ENCODE results near the gene WNT9B. TPM values are rescaled to one million over a fixed set of nuclear protein-coding genes. Genes with fewer than 3 reads are reported as not detected.

The WNT9B gene
- total and polyA plus RNA-seq, 9 of the 15 experiments (the other 6 are each of a cell fraction or from before 2014, with no cell fraction given), result not detected

DNA sequence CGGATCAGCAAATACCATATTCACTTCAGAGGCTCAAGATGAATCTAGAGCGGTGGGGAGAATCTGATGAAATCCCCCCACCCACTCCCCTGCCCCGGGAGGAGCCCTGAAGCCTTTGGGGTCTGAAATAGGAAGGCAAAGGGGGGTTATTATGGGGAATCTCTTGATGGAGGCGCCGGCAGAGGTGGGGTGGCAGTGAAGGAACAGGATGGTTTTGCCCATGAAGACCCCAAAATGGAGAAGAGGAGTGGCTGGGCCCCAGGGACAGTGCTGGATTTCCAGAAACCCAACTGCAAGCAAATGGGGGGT is 33.5 kb upstream of the WNT9B start (continued):
- TF ChIP-seq ZBTB17 (CRISPR knock-in tag; IDR thresholded peaks at IDR 0.05) (no peak), FOXM1 (IDR thresholded peaks at IDR 0.05; ENCODE audit: low read depth) (no peak), FOXM1 (CRISPR knock-in tag; IDR thresholded peaks at IDR 0.05; ENCODE audit: low read depth) (no peak), UBTF (IDR thresholded peaks at IDR 0.05; ENCODE audit: borderline replicate concordance in 1 of 2, low read depth in 2 of 2, low read length in 2 of 2) (no peak), BRD9 (IDR thresholded peaks at IDR 0.05; ENCODE audit: low read depth, partially characterized antibody) (no peak)

DNA sequence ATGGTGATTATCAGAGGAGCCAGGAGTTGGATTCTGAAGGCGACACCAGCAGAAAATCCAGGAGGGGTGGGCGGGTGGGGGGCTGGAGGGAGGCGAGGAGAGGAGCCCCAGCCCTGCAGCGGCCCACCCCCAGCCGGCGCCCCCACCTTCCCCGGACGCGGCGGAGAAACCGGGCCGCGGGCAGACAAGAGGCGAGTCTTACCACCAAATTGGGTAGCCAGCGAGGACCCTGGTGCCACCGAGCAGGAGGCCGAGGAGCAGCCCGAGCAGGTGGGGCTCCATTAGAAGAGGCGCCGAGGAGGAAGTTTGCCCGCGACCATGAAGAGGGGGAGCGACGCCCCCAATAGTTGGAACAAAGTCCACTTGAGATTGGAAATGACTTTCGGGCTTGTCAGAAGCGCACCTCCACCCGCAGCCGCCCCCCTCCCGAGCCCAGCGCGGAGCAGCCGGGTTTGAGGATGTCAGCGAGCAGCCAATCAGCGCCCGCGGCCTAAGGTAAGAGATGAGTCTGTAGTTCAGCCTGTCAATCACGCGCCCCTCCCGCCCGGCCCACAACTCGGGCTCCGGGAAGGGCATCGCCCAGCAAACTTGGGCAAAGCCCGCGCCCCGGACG is 33.0 kb upstream of the WNT9B start, which contains the start of gene WNT3:
Gene WNT3 (minus strand): TSS at position 377 of the 613 bp plus-strand sequence. CDS start 95 bp downstream, at position 282.
- FAIRE-seq (peak; percentile 19), ATAC-seq (peak; percentile 68), DNase-seq (ENCODE audit: extremely low read depth in 1 of 4, low spot score in 3 of 4) (peak; percentile 77 to 88 (median 86))
- Histone ChIP-seq H3K79me2 (ENCODE audit: control insufficient read depth, insufficient read depth, low read length) (no peaks in the 10 kb centered on the region), H3K4me3 (peak within 1 kb of the TSS; percentile 26), H3K9ac (ENCODE audit: insufficient read depth in 1 of 2, low read depth in 2 of 2, low read length in 2 of 2) (peak within 1 kb of the TSS; percentile 63 to 88), H3K4me2 (ENCODE audit: insufficient read depth, low read length) (peak within 1 kb of the TSS; percentile 78), H3K9me1 (ENCODE audit: control insufficient read depth, insufficient read depth, low read length) (no peaks in the 10 kb centered on the region), H3K36me3 (ENCODE audit: control insufficient read depth, insufficient read depth, low read length) (no peaks in the 10 kb centered on the region), H3K9me3 (replicated peaks; ENCODE audit: control insufficient read depth, insufficient read depth, low read depth, low read length) (no peaks in the 10 kb centered on the region), H2AFZ (ENCODE audit: low read depth, low read length) (peak within 1 kb of the TSS; percentile 96), H3K4me1 (replicated peaks in 1 of 2; ENCODE audit: control insufficient read depth in 2 of 2, insufficient read depth in 2 of 2, low read length in 2 of 2) (peaks cover 27 to 64% of the 10 kb centered on the region in 2 experiments; a peak in 4 of 5 replicates), H4K20me1 (replicated peaks; ENCODE audit: control insufficient read depth, insufficient read depth, low read length) (no peaks in the 10 kb centered on the region; the same call in 1 of the 2 replicates), H3K27me3 (ENCODE audit: control insufficient read depth in 2 of 2, insufficient read depth in 2 of 2, low read length in 2 of 2) (no peaks in the 10 kb centered on the region), H3K27ac (ENCODE audit: extremely low read depth, low read depth, low read length) (peak within 1 kb of the TSS; percentile 78)
- intact Hi-C loops (cut with micrococcal nuclease), result no loop called here
- CTCF ChIA-PET (ENCODE audit: low intra/inter-chr PET ratio), result no interaction called here
- in situ Hi-C loops (cut with MboI), result loop anchor here (25.0 kb wide), 1 partner anchor 1231 kb away; no protein-coding TSS in a partner anchor
- no TSS peak for BruUV-seq (replicated peaks)
- POLR2A ChIA-PET, result interaction anchor here (0.6 to 1.1 kb wide), 2 partner anchors 9 to 15 kb away, joined by 3 read pairs; no protein-coding TSS in a partner anchor
- WGBS (ENCODE audit: insufficient coverage, low coverage, missing lambda C conversion rate), result 44% methylated on average over 9 of the region's 47 CpGs
- TF ChIP-seq FIP1L1 (IDR thresholded peaks at IDR 0.05; ENCODE audit: low read depth, low read length, poor library complexity, severe bottlenecking), result peak; percentile 53
- no peak for TF ChIP-seq CREM (IDR thresholded peaks at IDR 0.05; ENCODE audit: low read depth)
- TF ChIP-seq, protein P1, sequence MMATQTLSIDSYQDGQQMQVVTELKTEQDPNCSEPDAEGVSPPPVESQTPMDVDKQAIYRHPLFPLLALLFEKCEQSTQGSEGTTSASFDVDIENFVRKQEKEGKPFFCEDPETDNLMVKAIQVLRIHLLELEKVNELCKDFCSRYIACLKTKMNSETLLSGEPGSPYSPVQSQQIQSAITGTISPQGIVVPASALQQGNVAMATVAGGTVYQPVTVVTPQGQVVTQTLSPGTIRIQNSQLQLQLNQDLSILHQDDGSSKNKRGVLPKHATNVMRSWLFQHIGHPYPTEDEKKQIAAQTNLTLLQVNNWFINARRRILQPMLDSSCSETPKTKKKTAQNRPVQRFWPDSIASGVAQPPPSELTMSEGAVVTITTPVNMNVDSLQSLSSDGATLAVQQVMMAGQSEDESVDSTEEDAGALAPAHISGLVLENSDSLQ (IDR thresholded peaks at IDR 0.05), result peak; percentile 97
- TF ChIP-seq AFF4 (CRISPR knock-in tag; IDR thresholded peaks at IDR 0.05), result no peak
- TF ChIP-seq, protein P2, sequence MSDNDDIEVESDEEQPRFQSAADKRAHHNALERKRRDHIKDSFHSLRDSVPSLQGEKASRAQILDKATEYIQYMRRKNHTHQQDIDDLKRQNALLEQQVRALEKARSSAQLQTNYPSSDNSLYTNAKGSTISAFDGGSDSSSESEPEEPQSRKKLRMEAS (CRISPR knock-in tag; IDR thresholded peaks at IDR 0.05), result no peak
- no peak for TF ChIP-seq PRPF4 (IDR thresholded peaks at IDR 0.05; ENCODE audit: insufficient read depth, low read depth, low read length, poor library complexity, severe bottlenecking)
- TF ChIP-seq KDM2B (CRISPR knock-in tag; IDR thresholded peaks at IDR 0.05), result 0 out of 2 replicates have a peak, but pooled peaks have one; percentile 18
- TF ChIP-seq NFYB (IDR thresholded peaks at IDR 0.05; ENCODE audit: extremely low read depth, insufficient read length), result peak; percentile 76

Data from K562 (cell line).